ENCODE results near the gene SCCPDH. TPM values are rescaled to one million over a fixed set of nuclear protein-coding genes. Genes with fewer than 3 reads are reported as not detected.

The SCCPDH gene
- total and polyA plus RNA-seq, 2 donors (not counting 1 experiment from before 2014, with no cell fraction given): 1.7 to 6.6 TPM

GRCh38 chr1:246726255-246726679 is 2.1 kb downstream of the SCCPDH start:
- H3K4me1 ChIP-seq (ENCODE audit: control insufficient read depth in 2 of 2, insufficient read depth in 2 of 2, low read length in 2 of 2): peaks cover 6 to 13% of the 10 kb centered on the region in 2 donors
- H3K9me3 ChIP-seq (ENCODE audit: control extremely low read depth in 1 of 3, control insufficient read depth in 2 of 3, insufficient read depth in 1 of 3, low read length in 2 of 3): peaks cover 0 to 5% (median 0%) of the 10 kb centered on the region in 3 donors
- Mint-ChIP-seq H3K27ac (no peak overlapping the region), H3K4me3 (no peak overlapping the region), H3K4me1 (peaks cover 7% of the 10 kb centered on the region), H3K27me3 (no peaks in the 10 kb centered on the region), H3K9me3 (ENCODE audit: insufficient read depth) (peaks cover 8% of the 10 kb centered on the region)
- H3K9ac ChIP-seq (ENCODE audit: low read length): no peak overlapping the region
- H3K4me2 ChIP-seq (replicated peaks; ENCODE audit: low read depth, low read length, poor library complexity, severe bottlenecking): no peak overlapping the region
- H2AFZ ChIP-seq (ENCODE audit: insufficient read depth, low read depth, low read length, poor library complexity, severe bottlenecking): no peak overlapping the region
- H3K79me2 ChIP-seq (ENCODE audit: control insufficient read depth, insufficient read depth, low read length): no peaks in the 10 kb centered on the region
- H3K27ac ChIP-seq (ENCODE audit: low read length in 2 of 2): no peak overlapping the region
- ChIA-PET POLR2A (no interaction called here), CTCF (no interaction called here)
- no peak for ATAC-seq (ENCODE audit: low read depth)
- H4K20me1 ChIP-seq (ENCODE audit: control insufficient read depth, insufficient read depth, low read length, poor library complexity, severe bottlenecking): no peaks in the 10 kb centered on the region
- peaks cover 0 to 12% (median 0%) of the 10 kb centered on the region in 4 experiments for H3K27me3 ChIP-seq (replicated peaks in 1 of 4; ENCODE audit: control extremely low read depth in 1 of 4, control insufficient read depth in 3 of 4, insufficient read depth in 4 of 4, low read length in 3 of 4)
- intact Hi-C loops (cut with micrococcal nuclease): no loop called here
- no peak for DNase-seq
- peaks cover 3 to 7% of the 10 kb centered on the region in 2 experiments for H3K36me3 ChIP-seq (replicated peaks in 1 of 2; ENCODE audit: control extremely low read depth in 1 of 2, control insufficient read depth in 1 of 2, extremely low read depth in 1 of 2, insufficient read depth in 2 of 2, low read length in 1 of 2)
- TF ChIP-seq CTCF (IDR thresholded peaks at IDR 0.05) (no peak), EZH2 (IDR thresholded peaks at IDR 0.05; ENCODE audit: borderline replicate concordance, insufficient read depth, low read depth, low read length, poor library complexity, severe bottlenecking) (no peak)
- no CpG with 5 or more reads among the region's 4 CpGs for WGBS (ENCODE audit: insufficient coverage)
- H3K4me3 ChIP-seq (ENCODE audit: control extremely low read depth in 1 of 5, extremely low read depth in 1 of 5, insufficient read depth in 1 of 5, low read depth in 2 of 5, low read length in 4 of 5): no peak overlapping the region

- H3K9ac ChIP-seq (ENCODE audit: low read length): no peak overlapping the region
- CTCF ChIA-PET: no interaction called here
- no peak overlapping the region for H2AFZ ChIP-seq (ENCODE audit: insufficient read depth, low read depth, low read length, poor library complexity, severe bottlenecking)
- no peaks in the 10 kb centered on the region for H3K79me2 ChIP-seq (ENCODE audit: control insufficient read depth, insufficient read depth, low read length)
- Mint-ChIP-seq H3K27me3 (no peaks in the 10 kb centered on the region), H3K4me3 (no peak overlapping the region), H3K4me1 (peaks cover 7% of the 10 kb centered on the region), H3K9me3 (ENCODE audit: insufficient read depth) (peaks cover 8% of the 10 kb centered on the region), H3K27ac (no peak overlapping the region)
- no CpG with 5 or more reads among the region's 4 CpGs for WGBS (ENCODE audit: insufficient coverage)
- H3K36me3 ChIP-seq (replicated peaks in 1 of 2; ENCODE audit: control extremely low read depth in 1 of 2, control insufficient read depth in 1 of 2, extremely low read depth in 1 of 2, insufficient read depth in 2 of 2, low read length in 1 of 2): peaks cover 3 to 7% of the 10 kb centered on the region in 2 experiments
- peaks cover 6 to 13% of the 10 kb centered on the region in 2 donors for H3K4me1 ChIP-seq (ENCODE audit: control insufficient read depth in 2 of 2, insufficient read depth in 2 of 2, low read length in 2 of 2)
- no peak overlapping the region for H3K27ac ChIP-seq (ENCODE audit: low read length in 2 of 2)
- TF ChIP-seq EZH2 (IDR thresholded peaks at IDR 0.05; ENCODE audit: borderline replicate concordance, insufficient read depth, low read depth, low read length, poor library complexity, severe bottlenecking): no peak
- no peak for TF ChIP-seq CTCF (IDR thresholded peaks at IDR 0.05)
- no peaks in the 10 kb centered on the region for H4K20me1 ChIP-seq (ENCODE audit: control insufficient read depth, insufficient read depth, low read length, poor library complexity, severe bottlenecking)
- H3K4me2 ChIP-seq (replicated peaks; ENCODE audit: low read depth, low read length, poor library complexity, severe bottlenecking): no peak overlapping the region
- no peak overlapping the region for H3K4me3 ChIP-seq (ENCODE audit: control extremely low read depth in 1 of 5, extremely low read depth in 1 of 5, insufficient read depth in 1 of 5, low read depth in 2 of 5, low read length in 4 of 5)
- peaks cover 0 to 5% (median 0%) of the 10 kb centered on the region in 3 donors for H3K9me3 ChIP-seq (ENCODE audit: control extremely low read depth in 1 of 3, control insufficient read depth in 2 of 3, insufficient read depth in 1 of 3, low read length in 2 of 3)
- DNase-seq (no peak), ATAC-seq (ENCODE audit: low read depth) (no peak)
- POLR2A ChIA-PET: no interaction called here
- peaks cover 0 to 12% (median 0%) of the 10 kb centered on the region in 4 experiments for H3K27me3 ChIP-seq (replicated peaks in 1 of 4; ENCODE audit: control extremely low read depth in 1 of 4, control insufficient read depth in 3 of 4, insufficient read depth in 4 of 4, low read length in 3 of 4)
- intact Hi-C loops (cut with micrococcal nuclease): no loop called here
Measured at GRCh38 chr1:246726881-246727280, 2.7 kb downstream of the SCCPDH start.
